Skeletal muscle tissue (tissue), 4 donors: ENCODE measurements around the gene MRRF. TPM values are rescaled to one million over a fixed set of nuclear protein-coding genes. Genes with fewer than 3 reads are reported as not detected.
"Not testable (repeated sequence)": the region's sequence is repeated elsewhere in the genome, so short reads cannot be mapped to it uniquely, and the experiment has no call there.

ENCODE experiments used
- H3K27ac ChIP-seq: one replicate; pipeline ENCODE4 v1.7.0; 2013; ENCODE audit warnings: mild to moderate bottlenecking, low read depth, low read length, inconsistent platforms
- H3K27me3 ChIP-seq, 3 donors: one replicate each; pipeline ENCODE4 v1.7.0; 2013; ENCODE audit warnings: low read length in 3 of 3; ENCODE audit not compliant: control insufficient read depth in 3 of 3, insufficient read depth in 3 of 3
- H3K36me3 ChIP-seq, 3 donors: one replicate each; pipeline ENCODE4 v1.7.0; 2013; ENCODE audit warnings: low read length in 3 of 3; ENCODE audit not compliant: control insufficient read depth in 3 of 3, insufficient read depth in 3 of 3
- H3K4me1 ChIP-seq, 3 donors: one replicate each; pipeline ENCODE4 v1.7.0; 2013; ENCODE audit warnings: low read length in 3 of 3, mild to moderate bottlenecking in 3 of 3; ENCODE audit not compliant: control insufficient read depth in 3 of 3, insufficient read depth in 3 of 3
- H3K4me3 ChIP-seq, 3 donors: one replicate each; pipeline ENCODE4 v1.7.0; 2013; ENCODE audit warnings: low read length in 3 of 3
- H3K9ac ChIP-seq, 3 donors: one replicate each; pipeline ENCODE4 v1.7.0; 2013; ENCODE audit warnings: low read length in 3 of 3, mild to moderate bottlenecking in 3 of 3, moderate library complexity in 2 of 3, low read depth in 1 of 3
- H3K9me3 ChIP-seq, 3 donors: one replicate each; pipeline ENCODE4 v1.7.0; 2013; ENCODE audit warnings: low read length in 3 of 3; ENCODE audit not compliant: control insufficient read depth in 3 of 3
- total RNA-seq: library from RNA; depleted of rRNA; stranded (reverse); fragments of >200 nt; gene quantifications from one replicate; pipeline ENCODE4 v1.2.3, GENCODE V29; 2014
- donor health status: Osteomylitis.

Gene MRRF
- total RNA-seq, 1 donor from 2014 or later, result 29.2 TPM

DNA sequence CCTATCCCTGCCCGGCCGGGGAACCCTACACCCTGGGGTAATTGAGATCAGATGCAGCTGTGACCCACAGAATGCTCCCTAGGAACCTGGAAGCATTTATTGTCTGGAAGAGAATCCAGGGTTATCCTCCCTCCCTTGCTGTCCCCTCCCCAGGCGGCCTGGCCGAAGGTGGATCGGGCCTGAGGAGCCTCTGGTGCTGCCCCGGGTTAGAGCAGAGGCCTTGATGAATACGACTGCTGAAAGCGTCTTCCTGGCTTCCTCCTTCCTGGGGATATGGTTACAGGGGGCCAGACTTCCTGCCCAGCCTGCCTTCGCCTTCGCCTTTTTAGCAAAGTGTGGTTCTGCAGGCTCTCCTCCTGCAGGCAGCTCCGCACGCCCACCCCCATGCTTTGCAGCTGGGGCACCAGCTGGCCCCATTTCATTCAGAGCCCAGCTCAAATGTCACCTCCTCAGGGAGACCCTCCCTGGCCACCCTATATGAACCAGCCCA, 83.7 kb downstream of the MRRF start:
- no peaks in the 10 kb centered on the region for H3K36me3 ChIP-seq
- H3K27me3 ChIP-seq, result peaks cover 0 to 13% (median 5%) of the 10 kb centered on the region in 3 donors
- no peak overlapping the region for H3K27ac ChIP-seq
- no peak overlapping the region for H3K4me3 ChIP-seq
- H3K9me3 ChIP-seq, result no peaks in the 10 kb centered on the region
- H3K9ac ChIP-seq, result no peak overlapping the region
- H3K4me1 ChIP-seq, result peaks cover 10 to 14% (median 11%) of the 10 kb centered on the region in 3 donors

DNA sequence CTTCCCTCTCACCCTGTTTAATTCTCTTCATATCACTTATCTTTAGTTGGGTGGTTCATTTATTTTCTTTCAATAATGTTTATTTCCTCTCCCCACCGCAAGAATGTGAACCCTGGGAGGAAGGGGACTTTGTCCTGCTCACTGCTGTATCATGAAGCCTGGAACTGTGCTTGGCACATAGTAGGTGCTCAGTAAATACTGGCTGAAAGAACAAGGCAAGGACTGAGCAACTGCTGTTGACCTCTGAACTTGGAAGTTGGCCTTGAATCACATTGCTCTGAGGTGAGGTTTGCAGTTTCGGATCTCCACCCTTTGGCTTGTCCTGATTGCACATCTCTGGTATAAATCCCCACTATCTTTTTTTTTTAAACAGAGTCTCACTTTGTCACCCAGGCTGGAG, 84.1 kb downstream of the MRRF start:
- Histone ChIP-seq H3K4me1 (peaks cover 10 to 14% (median 11%) of the 10 kb centered on the region in 3 donors), H3K9ac (no peak overlapping the region), H3K36me3 (no peaks in the 10 kb centered on the region), H3K27ac (no peak overlapping the region), H3K9me3 (no peaks in the 10 kb centered on the region), H3K27me3 (peaks cover 0 to 13% (median 5%) of the 10 kb centered on the region in 3 donors), H3K4me3 (no peak overlapping the region)

DNA sequence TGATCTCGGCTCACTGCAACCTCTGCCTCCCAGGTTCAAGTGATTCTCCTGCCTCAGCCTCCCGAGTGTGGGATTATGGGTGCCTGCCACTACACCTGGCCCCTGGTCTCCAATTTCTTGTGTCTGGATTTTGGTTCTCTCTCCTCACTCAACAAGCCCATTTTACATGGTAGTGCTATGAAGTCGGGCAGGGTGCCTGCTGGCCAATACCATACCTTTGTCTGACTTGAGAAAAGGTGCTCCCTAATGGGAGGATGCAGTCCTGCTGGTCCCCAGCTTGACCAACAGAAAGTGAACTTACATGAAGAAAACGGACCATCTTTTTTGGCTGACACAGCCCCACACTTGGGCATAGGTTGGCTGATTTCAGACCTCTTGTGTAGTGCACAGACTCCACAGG, 84.5 kb downstream of the MRRF start:
- peaks cover 10 to 14% (median 11%) of the 10 kb centered on the region in 3 donors for H3K4me1 ChIP-seq
- no peak overlapping the region for H3K27ac ChIP-seq
- peaks cover 0 to 13% (median 5%) of the 10 kb centered on the region in 3 donors for H3K27me3 ChIP-seq
- no peak overlapping the region for H3K9ac ChIP-seq
- no peaks in the 10 kb centered on the region for H3K9me3 ChIP-seq
- H3K4me3 ChIP-seq, result no peak overlapping the region
- no peaks in the 10 kb centered on the region for H3K36me3 ChIP-seq

DNA sequence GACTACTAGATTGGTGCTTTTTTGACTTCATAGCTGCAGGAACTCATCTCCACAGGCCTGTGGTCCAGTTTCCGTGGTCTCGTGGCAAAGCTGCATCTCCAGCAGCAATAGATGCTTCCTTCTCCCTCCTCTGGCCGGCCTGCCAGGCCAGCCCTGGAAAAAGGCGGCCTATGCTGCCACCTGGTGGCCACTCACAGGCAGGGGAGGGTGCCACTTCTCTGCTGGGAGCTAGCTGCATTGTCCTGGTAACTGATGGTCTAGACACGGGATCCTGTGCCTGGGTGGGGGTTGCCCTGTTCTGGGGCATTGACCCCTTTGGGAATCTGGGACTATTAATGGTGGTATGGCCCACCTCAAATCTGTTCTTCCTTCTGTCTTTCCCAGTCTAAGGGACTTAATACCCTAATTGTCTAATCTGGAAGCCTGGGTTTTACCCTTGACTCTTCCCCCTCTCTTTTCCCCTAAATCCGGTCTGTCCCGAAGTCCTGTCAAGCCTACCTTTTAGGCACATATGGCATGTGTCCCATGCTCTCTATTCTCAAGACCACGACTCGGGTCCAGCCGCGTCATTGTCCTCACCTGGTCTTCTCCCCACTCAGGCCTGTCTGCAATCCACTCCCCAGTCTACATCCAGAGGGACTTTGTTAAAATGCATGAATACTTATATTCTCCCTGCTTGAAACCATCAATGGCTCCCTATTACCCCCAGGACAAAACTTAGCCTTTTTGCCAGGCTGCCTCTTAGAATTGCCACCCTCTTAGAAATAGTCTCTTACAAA, 86.1 kb downstream of the MRRF start:
- Histone ChIP-seq H3K9ac (no peak overlapping the region), H3K4me1 (peaks cover 10 to 16% (median 11%) of the 10 kb centered on the region in 3 donors), H3K9me3 (no peaks in the 10 kb centered on the region), H3K27me3 (peaks cover 0 to 13% (median 5%) of the 10 kb centered on the region in 3 donors), H3K4me3 (no peak overlapping the region), H3K27ac (no peak overlapping the region), H3K36me3 (no peaks in the 10 kb centered on the region)

DNA sequence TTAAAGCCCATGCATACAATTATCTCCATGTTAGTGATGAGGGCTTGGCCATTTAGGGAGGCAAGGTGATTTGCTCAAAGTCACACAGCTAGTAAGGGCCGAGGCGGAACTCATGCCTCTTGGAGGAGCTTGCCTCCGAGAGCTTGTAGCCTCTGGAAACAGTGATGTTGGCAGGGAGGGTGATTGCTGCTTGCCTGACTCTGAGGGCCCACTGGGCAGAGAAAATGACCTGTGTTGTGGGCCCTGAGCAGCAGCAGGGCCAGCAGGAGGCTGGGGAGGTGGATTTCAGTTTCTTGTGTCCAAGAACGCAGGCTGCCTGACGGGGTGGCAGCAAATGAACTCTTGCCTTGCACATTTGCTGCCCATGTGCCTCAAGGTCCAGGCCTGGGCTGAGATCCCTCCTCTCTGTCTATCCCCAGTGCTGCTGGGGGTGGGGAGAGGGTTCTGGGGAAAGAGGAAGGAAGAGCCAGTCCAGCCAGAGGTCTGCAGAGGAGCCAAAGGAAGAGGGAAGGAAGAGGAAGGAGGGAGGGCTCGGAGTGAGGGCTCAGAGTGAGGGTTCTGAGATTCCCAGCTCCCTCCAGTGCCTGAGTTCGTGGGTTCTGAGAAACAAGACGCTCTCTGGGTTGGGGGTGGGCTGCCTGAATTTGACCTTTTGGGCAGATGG, 90.0 kb downstream of the MRRF start:
- peaks cover 0 to 2% (median 0%) of the 10 kb centered on the region in 3 donors for H3K4me1 ChIP-seq
- no peak overlapping the region for H3K27ac ChIP-seq
- no peak overlapping the region for H3K9ac ChIP-seq
- no peak overlapping the region for H3K4me3 ChIP-seq
- peaks cover 0 to 2% (median 0%) of the 10 kb centered on the region in 3 donors for H3K27me3 ChIP-seq
- H3K36me3 ChIP-seq, result no peaks in the 10 kb centered on the region
- no peaks in the 10 kb centered on the region for H3K9me3 ChIP-seq

DNA sequence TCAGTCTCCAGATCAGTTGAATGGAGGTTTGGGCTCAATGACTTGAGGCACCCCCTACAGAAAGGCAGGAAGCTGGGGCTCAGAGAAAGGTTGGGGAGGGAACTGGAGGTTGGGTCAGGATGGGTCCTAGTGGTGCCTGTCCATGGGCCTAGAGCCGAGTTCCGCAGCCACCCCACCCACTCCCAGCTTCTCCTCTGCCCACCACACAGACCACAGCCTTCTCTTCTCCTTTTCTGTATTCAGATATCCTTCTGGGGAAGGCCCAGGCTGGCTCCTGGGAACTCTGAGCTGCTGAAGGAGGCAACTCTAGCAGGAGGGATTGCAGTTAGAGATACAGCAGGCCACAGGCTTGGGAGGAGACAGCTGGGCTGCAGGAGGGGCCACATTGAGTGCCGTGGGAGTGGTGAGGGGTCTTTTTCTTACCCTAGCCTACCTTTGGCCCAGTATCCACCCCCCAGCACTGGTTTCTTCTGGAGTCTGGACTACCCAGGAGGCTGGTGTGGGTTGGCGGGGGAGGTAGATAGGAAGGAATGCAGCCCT, 90.7 kb downstream of the MRRF start:
- no peaks in the 10 kb centered on the region for H3K9me3 ChIP-seq
- H3K27me3 ChIP-seq, result no peaks in the 10 kb centered on the region
- peaks cover 0 to 2% (median 0%) of the 10 kb centered on the region in 3 donors for H3K4me1 ChIP-seq
- no peak overlapping the region for H3K4me3 ChIP-seq
- no peak overlapping the region for H3K27ac ChIP-seq
- H3K9ac ChIP-seq, result no peak overlapping the region
- H3K36me3 ChIP-seq, result no peaks in the 10 kb centered on the region

DNA sequence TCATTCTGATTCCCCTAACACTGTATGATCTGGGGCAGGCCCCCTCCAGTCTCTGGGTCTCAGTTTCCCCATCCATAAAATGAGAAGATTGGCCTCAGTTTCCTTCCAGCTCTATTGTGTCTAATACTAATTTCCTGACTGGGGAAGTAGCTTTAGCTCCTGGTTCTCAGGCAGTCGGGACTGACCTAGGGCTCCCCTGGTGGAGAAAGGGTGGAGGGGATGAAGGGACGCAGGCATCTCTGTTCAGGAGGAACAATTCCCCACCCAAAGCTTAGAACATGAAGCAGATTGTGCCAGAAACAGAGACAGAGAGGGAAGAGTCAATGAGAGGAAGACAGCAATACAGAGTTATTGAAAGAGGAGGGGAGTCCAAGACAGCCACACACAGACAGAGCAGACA, 91.9 kb downstream of the MRRF start:
- Histone ChIP-seq H3K4me3 (no peak overlapping the region), H3K27ac (no peak overlapping the region), H3K4me1 (peaks cover 0 to 2% (median 0%) of the 10 kb centered on the region in 3 donors), H3K36me3 (no peaks in the 10 kb centered on the region), H3K9ac (no peak overlapping the region), H3K27me3 (no peaks in the 10 kb centered on the region), H3K9me3 (no peaks in the 10 kb centered on the region)

DNA sequence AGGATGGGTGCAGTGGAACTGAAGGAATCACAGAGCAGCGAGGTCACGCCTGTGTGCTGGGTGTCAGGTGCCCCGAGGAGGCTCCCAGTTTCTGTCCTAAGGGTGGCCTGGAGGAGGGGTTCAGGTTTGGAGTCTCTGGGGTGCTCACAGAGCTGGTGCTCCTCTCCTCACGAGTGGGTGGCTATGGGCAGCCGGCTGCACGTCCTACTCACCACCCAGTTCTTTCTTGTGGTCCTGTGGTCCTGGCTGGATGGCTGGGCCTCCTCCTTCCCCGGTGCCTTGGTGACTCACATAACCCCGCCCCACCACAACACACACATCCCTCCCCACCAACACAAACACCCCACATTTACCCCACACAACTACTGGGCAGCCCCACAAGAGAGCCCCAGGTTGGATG, 96.2 kb downstream of the MRRF start:
- no peaks in the 10 kb centered on the region for H3K27me3 ChIP-seq
- no peak overlapping the region for H3K4me3 ChIP-seq
- no peaks in the 10 kb centered on the region for H3K9me3 ChIP-seq
- H3K27ac ChIP-seq, result no peak overlapping the region
- no peaks in the 10 kb centered on the region for H3K4me1 ChIP-seq
- H3K9ac ChIP-seq, result no peak overlapping the region
- no peaks in the 10 kb centered on the region for H3K36me3 ChIP-seq

DNA sequence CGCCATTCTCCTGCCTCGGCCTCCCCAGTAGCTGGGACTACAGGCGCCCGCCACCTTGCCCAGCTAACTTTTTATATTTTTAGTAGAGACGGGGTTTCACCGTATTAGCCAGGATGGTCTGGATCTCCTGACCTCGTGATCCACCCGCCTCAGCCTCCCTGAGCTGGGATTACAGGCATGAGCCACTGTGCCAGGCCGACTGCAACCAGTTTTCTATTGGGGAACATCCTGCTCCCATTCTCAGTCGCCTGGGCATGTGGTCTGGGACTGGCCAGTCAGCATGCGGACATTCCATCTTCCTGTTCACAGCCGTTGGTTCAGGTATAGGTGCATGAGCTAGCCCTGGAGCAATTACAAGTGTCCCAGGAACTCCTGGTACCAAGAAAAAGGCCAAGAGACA, 98.4 kb downstream of the MRRF start:
- H3K27ac ChIP-seq, H3K9me3 ChIP-seq, H3K27me3 ChIP-seq, H3K4me1 ChIP-seq, H3K4me3 ChIP-seq, H3K9ac ChIP-seq, H3K36me3 ChIP-seq: not testable (repeated sequence)
